Muscle layer of duodenum (tissue), 2 donors: Measurements from ENCODE around the gene RFX3.
"Not testable (repeated sequence)": the region's sequence is repeated elsewhere in the genome, so short reads cannot be mapped to it uniquely, and the experiment has no call there.

ENCODE experiments used
- H3K27ac ChIP-seq: one replicate; pipeline ENCODE4 v1.7.0; 2013; ENCODE audit warnings: mild to moderate bottlenecking, low read length
- H3K27me3 ChIP-seq: one replicate; pipeline ENCODE4 v1.7.0; 2013; ENCODE audit warnings: low read depth, mild to moderate bottlenecking, control low read depth, low read length
- H3K36me3 ChIP-seq, 2 donors: one replicate each; pipeline ENCODE4 v1.7.0; 2013; ENCODE audit warnings: low read length in 2 of 2, control low read depth in 1 of 2, mild to moderate bottlenecking in 1 of 2; ENCODE audit not compliant: insufficient read depth in 2 of 2, control insufficient read depth in 1 of 2
- H3K4me1 ChIP-seq, 2 donors: one replicate each; pipeline ENCODE4 v1.7.0; 2013; ENCODE audit warnings: low read length in 2 of 2, mild to moderate bottlenecking in 2 of 2, control low read depth in 1 of 2, moderate library complexity in 1 of 2; ENCODE audit not compliant: insufficient read depth in 2 of 2, control insufficient read depth in 1 of 2
- H3K4me3 ChIP-seq, 2 donors: one replicate each; pipeline ENCODE4 v1.7.0; 2013; ENCODE audit warnings: low read length in 2 of 2, low read depth in 1 of 2, mild to moderate bottlenecking in 1 of 2
- H3K9me3 ChIP-seq, 2 donors: one replicate each; pipeline ENCODE4 v1.7.0; 2013; ENCODE audit warnings: low read length in 2 of 2, control low read depth in 1 of 2, mild to moderate bottlenecking in 1 of 2; ENCODE audit not compliant: control insufficient read depth in 1 of 2
- donor health status: healthy.

RFX3 gene

GRCh38 chr9:3304388-3304787 is 221.4 kb downstream of the RFX3 start:
- H3K27me3 ChIP-seq = not testable (repeated sequence)

GRCh38 chr9:3299872-3300271 is 225.9 kb downstream of the RFX3 start:
- Histone ChIP-seq H3K27ac (no peak overlapping the region), H3K36me3 (no peaks in the 10 kb centered on the region), H3K9me3 (no peaks in the 10 kb centered on the region), H3K4me1 (no peaks in the 10 kb centered on the region), H3K27me3 (no peaks in the 10 kb centered on the region), H3K4me3 (no peak overlapping the region)

More at GRCh38 chr9:3304388-3304787, 221.4 kb downstream of the RFX3 start:
- not testable (repeated sequence) for H3K27ac ChIP-seq, H3K9me3 ChIP-seq, H3K4me3 ChIP-seq, H3K36me3 ChIP-seq, H3K4me1 ChIP-seq

- no peaks in the 10 kb centered on the region for H3K27me3 ChIP-seq
- no peaks in the 10 kb centered on the region for H3K36me3 ChIP-seq
- no peaks in the 10 kb centered on the region for H3K9me3 ChIP-seq
- no peaks in the 10 kb centered on the region for H3K4me1 ChIP-seq
- H3K4me3 ChIP-seq = no peak overlapping the region
- no peak overlapping the region for H3K27ac ChIP-seq
Measured at GRCh38 chr9:3296536-3296935, 229.3 kb downstream of the RFX3 start.

DNA sequence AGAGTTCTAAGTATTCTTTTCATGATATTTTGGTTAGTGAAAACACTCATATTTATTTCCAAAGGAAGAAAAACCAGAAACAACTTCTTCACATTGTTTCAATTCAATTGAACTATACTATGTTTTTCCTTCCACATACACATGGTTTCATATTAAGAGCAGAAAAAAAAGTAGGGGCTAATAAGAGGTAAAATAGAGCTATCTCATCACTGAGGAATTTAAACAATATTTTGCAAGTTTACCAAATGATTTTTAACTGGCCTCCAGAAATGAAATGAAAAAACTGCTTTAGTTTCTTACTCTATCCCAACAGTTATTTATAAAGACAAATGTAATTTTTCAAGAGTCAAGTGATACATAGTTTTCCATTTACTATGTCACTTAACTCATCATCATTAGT is 233.5 kb downstream of the RFX3 start:
- no peaks in the 10 kb centered on the region for H3K4me1 ChIP-seq
- H3K36me3 ChIP-seq = peaks cover 0 to 8% of the 10 kb centered on the region in 2 donors
- H3K9me3 ChIP-seq = peaks cover 0 to 2% of the 10 kb centered on the region in 2 donors
- H3K4me3 ChIP-seq = no peak overlapping the region
- H3K27ac ChIP-seq = no peak overlapping the region
- no peaks in the 10 kb centered on the region for H3K27me3 ChIP-seq

- Histone ChIP-seq H3K4me3 (no peak overlapping the region), H3K4me1 (no peaks in the 10 kb centered on the region), H3K36me3 (peaks cover 0 to 12% of the 10 kb centered on the region in 2 donors), H3K9me3 (peaks cover 0 to 2% of the 10 kb centered on the region in 2 donors), H3K27me3 (no peaks in the 10 kb centered on the region), H3K27ac (no peak overlapping the region)
Measured at GRCh38 chr9:3290231-3290840, 235.5 kb downstream of the RFX3 start.

DNA sequence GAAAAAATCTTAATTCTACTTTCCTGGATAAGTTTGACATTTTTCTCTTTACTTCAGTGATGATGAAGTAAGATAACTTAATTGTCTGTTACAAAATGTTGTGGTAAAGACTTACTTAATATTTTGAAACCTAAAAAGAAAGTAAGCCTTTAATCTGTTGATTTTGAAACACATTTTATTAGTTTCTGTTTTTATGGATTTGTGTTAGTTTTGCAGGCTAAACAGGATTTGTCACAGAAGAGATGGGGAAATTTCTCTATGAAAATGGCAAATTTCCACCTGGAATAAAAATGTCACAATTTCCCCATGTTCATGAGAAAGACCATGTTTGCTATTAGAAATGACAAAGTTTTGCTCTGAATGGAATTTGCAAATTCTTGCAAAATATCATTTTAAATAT is 237.1 kb downstream of the RFX3 start:
- no peaks in the 10 kb centered on the region for H3K27me3 ChIP-seq
- H3K4me1 ChIP-seq = no peaks in the 10 kb centered on the region
- peaks cover 0 to 12% of the 10 kb centered on the region in 2 donors for H3K36me3 ChIP-seq
- no peak overlapping the region for H3K4me3 ChIP-seq
- H3K9me3 ChIP-seq = peaks cover 0 to 2% of the 10 kb centered on the region in 2 donors
- H3K27ac ChIP-seq = no peak overlapping the region

DNA sequence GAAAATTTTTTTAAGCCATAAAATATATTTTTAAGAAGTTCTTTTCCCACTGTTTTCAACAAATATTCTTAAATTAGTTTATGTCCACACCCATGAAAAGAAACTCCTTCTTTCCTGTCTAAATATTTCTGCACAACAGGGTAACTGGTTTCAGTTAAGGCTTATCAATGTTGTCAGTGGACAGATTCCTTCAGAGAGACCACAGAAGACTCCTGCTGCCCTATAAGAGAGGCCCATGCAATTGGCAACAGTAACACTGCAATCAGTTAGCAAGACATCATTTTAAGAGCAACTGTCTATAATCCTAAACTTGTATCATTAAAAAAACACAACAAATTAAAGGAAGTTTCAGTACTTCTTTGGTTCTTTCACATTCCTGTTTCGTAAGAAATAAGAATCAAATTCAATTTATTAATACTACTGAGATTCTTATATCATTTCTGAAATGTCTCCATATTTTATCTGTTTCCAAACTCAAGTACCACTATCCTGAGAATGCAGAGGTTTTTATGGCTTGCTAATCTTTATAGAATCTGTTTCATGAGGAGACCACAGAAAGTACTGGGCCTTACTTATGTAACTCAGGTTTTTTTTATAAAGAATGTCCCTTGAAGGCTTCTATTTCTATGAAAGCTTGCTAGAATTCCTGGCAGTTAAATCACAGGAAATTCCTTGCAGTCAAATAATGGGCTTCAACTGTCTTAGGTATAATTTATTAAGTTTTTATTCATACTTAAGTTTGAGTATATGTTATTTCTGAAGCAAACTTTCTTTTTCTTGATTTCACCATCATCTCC is 240.2 kb downstream of the RFX3 start:
- Histone ChIP-seq H3K36me3 (peaks cover 0 to 12% of the 10 kb centered on the region in 2 donors), H3K9me3 (peaks cover 0 to 2% of the 10 kb centered on the region in 2 donors), H3K27me3 (no peaks in the 10 kb centered on the region), H3K4me1 (no peaks in the 10 kb centered on the region), H3K4me3 (no peak overlapping the region), H3K27ac (no peak overlapping the region)

DNA sequence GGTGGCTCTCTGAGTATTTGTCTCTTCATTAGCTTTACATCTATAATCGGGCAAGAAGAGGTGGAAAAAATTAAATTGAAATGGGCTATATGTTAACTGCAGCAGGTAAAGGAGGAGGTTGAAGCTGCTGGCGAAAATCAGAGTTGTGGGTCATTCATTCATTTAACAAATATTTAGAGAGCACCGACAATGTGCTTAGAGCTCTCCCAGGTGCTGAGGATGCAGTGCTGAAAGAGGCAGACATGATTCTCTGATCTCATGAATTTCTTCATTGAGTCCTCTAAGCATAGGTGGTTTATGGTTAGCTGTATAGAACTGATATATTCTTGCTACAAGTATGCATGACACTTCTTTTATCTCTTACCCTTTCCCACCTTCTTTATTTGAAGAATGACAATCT is 243.4 kb downstream of the RFX3 start:
- Histone ChIP-seq H3K9me3 (no peaks in the 10 kb centered on the region), H3K36me3 (peaks cover 0 to 4% of the 10 kb centered on the region in 2 donors), H3K4me3 (no peak overlapping the region), H3K4me1 (no peaks in the 10 kb centered on the region), H3K27me3 (no peaks in the 10 kb centered on the region), H3K27ac (no peak overlapping the region)

DNA sequence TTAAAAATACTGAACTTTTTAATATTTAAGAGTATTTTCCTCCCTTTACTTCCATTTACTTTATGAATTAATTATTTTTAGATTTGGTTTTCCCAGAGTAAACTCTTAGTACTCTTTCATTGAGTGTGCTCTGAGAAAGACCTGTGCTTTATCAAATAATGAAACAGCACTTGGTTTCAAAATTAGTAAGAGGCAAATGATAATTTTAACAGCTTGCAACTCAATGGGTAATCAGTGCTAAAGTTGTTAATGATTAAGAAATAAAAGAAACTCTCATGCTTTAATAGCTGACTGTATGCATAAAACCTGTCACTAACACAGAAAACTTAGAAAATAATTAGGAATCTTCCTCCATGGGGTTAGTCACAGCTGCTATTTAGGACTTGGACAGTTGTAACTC is 244.4 kb downstream of the RFX3 start:
- Histone ChIP-seq H3K27me3 (no peaks in the 10 kb centered on the region), H3K9me3 (no peaks in the 10 kb centered on the region), H3K4me3 (no peak overlapping the region), H3K36me3 (peaks cover 0 to 3% of the 10 kb centered on the region in 2 donors), H3K4me1 (no peaks in the 10 kb centered on the region), H3K27ac (no peak overlapping the region)

- no peak overlapping the region for H3K4me3 ChIP-seq
Measured at GRCh38 chr9:3277200-3277599, 248.6 kb downstream of the RFX3 start.

GRCh38 chr9:3271581-3271980 is 254.2 kb downstream of the RFX3 start:
- Histone ChIP-seq H3K9me3 (no peaks in the 10 kb centered on the region), H3K27ac (no peak overlapping the region), H3K4me1 (no peaks in the 10 kb centered on the region), H3K36me3 (peaks cover 3 to 26% of the 10 kb centered on the region in 2 donors), H3K27me3 (no peaks in the 10 kb centered on the region), H3K4me3 (no peak overlapping the region)

More at GRCh38 chr9:3277200-3277599, 248.6 kb downstream of the RFX3 start:
- no peaks in the 10 kb centered on the region for H3K9me3 ChIP-seq
- no peak overlapping the region for H3K27ac ChIP-seq
- no peaks in the 10 kb centered on the region for H3K27me3 ChIP-seq
- peaks cover 3 to 18% of the 10 kb centered on the region in 2 donors for H3K36me3 ChIP-seq
- no peaks in the 10 kb centered on the region for H3K4me1 ChIP-seq
